CD4-positive, alpha-beta T cell treated with Interleukin-15 for 1 hour (primary cell): ENCODE data around the gene PRLR.
"Not testable (repeated sequence)": the region's sequence is repeated elsewhere in the genome, so short reads cannot be mapped to it uniquely, and the experiment has no call there.

ENCODE experiments used
- DNase-seq: peaks from one replicate; pipeline ENCODE4 v3.0.0-alpha.2; 2020

The PRLR gene

GRCh38 chr5:35230038-35230611 lies at the start of gene PRLR:
TSS of gene PRLR (minus strand) at chr5:35230487. CDS start at chr5:35089620, 140,867 bp downstream.
- DNase-seq = peak; percentile 23

- DNase-seq = no peak
Observed at GRCh38 chr5:35274839-35275509, 44.7 kb upstream of the PRLR start.

GRCh38 chr5:35269006-35269405 lies 38.7 kb upstream of the PRLR start:
- DNase-seq = no peak

GRCh38 chr5:35266276-35266675 lies 36.0 kb upstream of the PRLR start:
- DNase-seq = no peak

GRCh38 chr5:35264509-35264908 lies 34.2 kb upstream of the PRLR start:
- no peak for DNase-seq

- DNase-seq = no peak
Observed at GRCh38 chr5:35263266-35263877, 33.1 kb upstream of the PRLR start.

- DNase-seq = no peak
Observed at GRCh38 chr5:35253582-35253981, 23.3 kb upstream of the PRLR start.

- DNase-seq = no peak
Observed at GRCh38 chr5:35252963-35253362, 22.7 kb upstream of the PRLR start.

GRCh38 chr5:35248843-35249780 lies 18.8 kb upstream of the PRLR start:
- no peak for DNase-seq

- DNase-seq = no peak
Observed at GRCh38 chr5:35247648-35248034, 17.4 kb upstream of the PRLR start.

- no peak for DNase-seq
Observed at GRCh38 chr5:35246900-35247647, 16.8 kb upstream of the PRLR start.

GRCh38 chr5:35246411-35246810 lies 16.1 kb upstream of the PRLR start:
- no peak for DNase-seq

- not testable (repeated sequence) for DNase-seq
Observed at GRCh38 chr5:35245371-35245770, 15.1 kb upstream of the PRLR start.

GRCh38 chr5:35244171-35244570 lies 13.9 kb upstream of the PRLR start:
- no peak for DNase-seq

GRCh38 chr5:35242702-35243258 lies 12.5 kb upstream of the PRLR start:
- DNase-seq = no peak

- no peak for DNase-seq
Observed at GRCh38 chr5:35240892-35241291, 10.6 kb upstream of the PRLR start.

GRCh38 chr5:35239911-35240610 lies 9.8 kb upstream of the PRLR start:
- no peak for DNase-seq

GRCh38 chr5:35239476-35239875 lies 9.2 kb upstream of the PRLR start:
- DNase-seq = no peak

GRCh38 chr5:35237580-35238376 lies 7.5 kb upstream of the PRLR start:
- no peak for DNase-seq

GRCh38 chr5:35236770-35237169 lies 6.5 kb upstream of the PRLR start:
- DNase-seq = no peak

- DNase-seq = no peak
Observed at GRCh38 chr5:35233601-35234000, 3.3 kb upstream of the PRLR start.
